Renal cortex interstitium (tissue), 11 donors: ENCODE data around the gene XRN1. TPM values are rescaled to one million over a fixed set of nuclear protein-coding genes. Genes with fewer than 3 reads are reported as not detected.
A peak's percentile ranks its signal among the peaks of the same experiment; 100 is the strongest.

Experiments used
- DNase-seq, 11 donors: peaks; one replicate each; pipeline ENCODE4 v3.0.0-alpha.2; 2013; ENCODE audit warnings: low read depth in 9 of 11, low spot score in 4 of 11; ENCODE audit errors: extremely low read depth in 1 of 11
- polyA plus RNA-seq, 3 donors: library from polyadenylated mRNA; unstranded; fragments of 120-200 nt; gene quantifications; one replicate each; pipeline ENCODE4 v1.2.1, GENCODE V29; 2013; ENCODE audit not compliant: insufficient read length in 3 of 3

Gene XRN1
- polyA plus RNA-seq, 3 donors = 21.1 to 34.3 (median 29.1) TPM

- no peak for DNase-seq
Observed at GRCh38 chr3:142282503-142282902, 165.3 kb downstream of the XRN1 start.

GRCh38 chr3:142281474-142281873 is 166.4 kb downstream of the XRN1 start:
- no peak for DNase-seq

- DNase-seq = peak in 10 of 11 donors; percentile 38 to 69 (median 51)
Observed at GRCh38 chr3:142279965-142280590, 167.8 kb downstream of the XRN1 start.

GRCh38 chr3:142278451-142278850 is 169.4 kb downstream of the XRN1 start:
- no peak for DNase-seq

GRCh38 chr3:142276781-142277180 is 171.1 kb downstream of the XRN1 start:
- no peak for DNase-seq

- no peak for DNase-seq
Observed at GRCh38 chr3:142275856-142276255, 172.0 kb downstream of the XRN1 start.

- no peak for DNase-seq
Observed at GRCh38 chr3:142274908-142275307, 172.9 kb downstream of the XRN1 start.

GRCh38 chr3:142273501-142273900 is 174.3 kb downstream of the XRN1 start:
- no peak for DNase-seq

GRCh38 chr3:142272200-142272891 is 175.5 kb downstream of the XRN1 start:
- DNase-seq = no peak

GRCh38 chr3:142270407-142270806 is 177.4 kb downstream of the XRN1 start:
- DNase-seq = no peak

GRCh38 chr3:142269767-142270166 is 178.1 kb downstream of the XRN1 start:
- DNase-seq = no peak

GRCh38 chr3:142268426-142268825 is 179.4 kb downstream of the XRN1 start:
- DNase-seq = peak in 3 of 11 donors; percentile 20 to 35 (median 29)

- DNase-seq = no peak
Observed at GRCh38 chr3:142267269-142267668, 180.6 kb downstream of the XRN1 start.

- no peak for DNase-seq
Observed at GRCh38 chr3:142263112-142263511, 184.7 kb downstream of the XRN1 start.

GRCh38 chr3:142259359-142259758 is 188.5 kb downstream of the XRN1 start:
- DNase-seq = no peak

GRCh38 chr3:142256712-142257333 is 191.0 kb downstream of the XRN1 start:
- no peak for DNase-seq

Other genes starting within 250 kb of the XRN1 start
- gene GK5, start 222.5 kb downstream of the XRN1 start, polyA plus RNA-seq = 10 to 100 TPM; 11.8 to 27.2 (median 14.9) TPM
- 10 to 100 TPM; 24.0 to 37.0 (median 31.2) TPM for gene ATR, start 130.7 kb upstream of the XRN1 start, polyA plus RNA-seq
- 10 to 100 TPM; 24.5 to 32.3 (median 28.2) TPM for gene PLS1, start 148.4 kb upstream of the XRN1 start, polyA plus RNA-seq